ENCODE measurements around the gene TRAPPC12.

Gene TRAPPC12

GRCh38 chr2:3408781-3409180 lies 29.3 kb downstream of the TRAPPC12 start:
- DNase-seq (ENCODE audit: low read depth) = no peak

DNA sequence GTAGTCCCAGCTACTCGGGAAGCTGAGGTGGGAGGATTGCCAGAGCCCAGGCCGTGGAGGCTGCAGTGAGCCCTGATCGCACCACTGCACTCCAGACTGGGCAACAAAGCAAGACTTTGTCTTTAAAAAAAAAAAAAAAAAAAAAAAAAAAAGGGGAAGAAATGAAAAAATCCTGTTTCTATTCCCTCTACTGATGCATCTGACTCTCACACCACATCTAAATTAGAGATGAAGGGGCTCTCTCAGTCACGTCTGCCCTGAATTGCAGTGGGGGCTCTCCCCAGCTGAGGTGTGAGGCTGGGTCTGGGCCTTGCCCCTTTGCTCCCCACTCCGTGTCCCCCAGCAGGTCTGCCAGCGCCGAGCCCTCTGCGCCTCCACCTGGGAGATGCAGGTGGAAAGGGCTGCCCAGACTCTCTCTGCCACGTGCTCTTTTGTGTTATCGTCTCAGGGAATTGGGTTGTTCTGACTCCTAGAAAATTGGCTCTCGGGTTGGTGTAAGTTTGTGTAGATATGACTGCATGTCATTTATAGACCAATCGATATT lies 30.2 kb downstream of the TRAPPC12 start:
- DNase-seq (ENCODE audit: low read depth) = no peak

GRCh38 chr2:3411103-3411502 lies 31.6 kb downstream of the TRAPPC12 start:
- no peak for DNase-seq (ENCODE audit: low read depth)

DNA sequence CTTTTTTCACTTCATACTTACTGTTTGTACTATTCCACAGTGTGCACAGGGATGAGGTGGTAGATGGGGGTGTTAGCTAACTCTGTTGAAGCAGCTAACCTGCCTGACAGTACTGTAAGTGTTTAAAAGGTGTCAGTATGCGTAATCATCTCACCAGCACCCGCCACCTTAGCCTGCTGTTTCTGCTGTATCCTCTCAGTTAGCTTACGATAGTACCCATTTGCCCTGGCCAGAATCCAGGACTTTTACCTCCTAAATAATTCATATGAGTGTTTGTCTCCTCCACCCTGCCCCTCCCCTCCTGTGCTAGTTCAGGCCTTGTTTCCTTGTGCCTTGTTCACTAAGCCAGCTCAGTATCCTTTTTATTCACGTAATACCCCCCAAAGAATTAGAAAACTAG lies 34.2 kb downstream of the TRAPPC12 start:
- no peak for DNase-seq (ENCODE audit: low read depth)

GRCh38 chr2:3414133-3414860 lies 34.8 kb downstream of the TRAPPC12 start:
- DNase-seq (ENCODE audit: low read depth) = no peak

DNA sequence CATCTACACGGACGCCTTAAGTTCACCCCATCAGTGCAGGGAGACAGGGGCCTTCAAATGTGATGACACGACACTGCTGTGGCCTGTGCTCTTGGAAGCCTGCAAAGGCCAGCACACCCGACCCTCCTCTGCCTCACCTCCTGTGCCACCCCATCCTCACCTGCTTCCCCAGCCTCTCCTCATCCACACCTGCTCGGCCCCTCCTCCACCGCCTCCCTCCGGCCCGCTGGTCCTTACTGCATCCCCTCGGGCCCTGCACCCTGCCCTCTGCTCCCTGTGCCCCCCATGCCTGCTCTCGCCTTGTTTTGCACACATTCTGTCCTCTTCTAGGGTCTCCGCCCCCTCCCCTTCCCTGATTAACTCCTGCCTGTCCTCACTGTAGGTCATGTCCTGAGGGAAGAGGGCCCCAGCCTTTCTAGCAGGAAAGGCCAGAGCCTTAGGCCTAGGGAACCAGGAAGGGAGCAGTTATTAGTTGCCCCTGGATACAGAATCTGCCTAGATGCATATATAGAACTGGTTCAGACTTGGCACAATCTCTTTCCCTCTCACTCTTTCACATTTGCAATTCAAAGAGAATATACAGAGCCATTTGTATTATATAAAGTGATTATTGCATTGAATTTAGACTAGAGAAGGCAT lies 39.4 kb downstream of the TRAPPC12 start:
- DNase-seq (ENCODE audit: low read depth) = no peak

DNA sequence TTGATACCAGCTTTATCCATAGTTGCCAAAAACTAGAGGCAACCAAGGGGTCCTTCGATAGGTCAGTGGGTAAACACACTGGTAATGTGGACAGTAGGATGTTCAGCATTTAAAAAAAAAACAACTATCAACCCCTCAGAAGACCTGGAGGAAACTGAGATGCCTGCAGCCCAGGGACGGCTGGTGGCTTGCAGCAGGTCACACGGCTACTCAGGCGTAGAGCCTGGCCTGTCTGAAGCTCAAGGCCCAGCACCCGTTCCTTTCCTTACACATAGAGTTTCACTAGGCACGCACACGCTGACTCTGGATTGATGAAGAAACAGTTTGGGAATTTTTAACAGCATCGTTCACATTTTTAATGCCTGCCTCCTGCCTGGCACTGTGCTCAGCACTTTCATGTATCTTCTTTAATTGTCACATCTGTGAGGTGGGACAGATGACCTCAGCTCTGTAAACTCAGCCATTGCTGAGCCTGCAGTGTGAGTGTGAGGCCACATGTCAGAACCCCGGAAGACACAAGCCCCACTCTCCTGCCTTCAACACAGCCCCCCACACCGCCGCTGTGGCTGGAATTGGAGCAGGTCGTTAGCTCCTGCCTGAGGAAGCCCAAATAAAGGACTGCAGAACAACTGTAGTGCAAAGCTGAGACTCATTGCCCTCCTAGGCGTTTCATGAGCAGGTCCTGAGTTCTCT lies 40.7 kb downstream of the TRAPPC12 start:
- no peak for DNase-seq (ENCODE audit: low read depth)

DNA sequence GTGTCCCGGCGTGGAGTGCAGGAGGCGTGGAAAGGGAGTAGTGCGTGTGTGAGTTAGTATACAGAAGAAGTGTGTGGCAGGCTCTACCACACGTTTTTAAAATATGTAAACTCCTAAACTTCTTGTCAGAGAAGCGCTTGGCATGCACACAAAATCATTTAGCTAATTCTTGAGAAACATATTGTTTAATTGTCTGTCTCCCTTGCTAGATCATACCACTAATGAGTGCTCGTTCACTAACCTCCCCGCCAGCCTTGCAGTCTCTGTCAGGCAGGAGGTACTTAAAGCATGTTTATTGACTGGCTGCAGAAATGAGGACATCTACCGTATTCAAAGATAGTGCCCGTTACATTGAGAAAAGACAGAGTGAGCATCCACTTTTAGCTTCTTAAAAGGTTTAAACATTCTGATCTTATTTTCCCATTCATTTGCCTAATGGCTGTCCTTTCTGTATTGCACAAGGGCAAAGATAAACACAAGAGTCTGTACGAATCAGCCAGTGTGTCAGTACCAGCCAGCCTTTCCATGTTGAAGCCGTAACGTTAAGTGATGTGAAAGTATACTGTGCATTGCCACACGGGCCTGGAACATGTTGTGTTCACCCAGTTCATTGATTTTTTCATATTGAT lies 41.4 kb downstream of the TRAPPC12 start:
- no peak for DNase-seq (ENCODE audit: low read depth)

GRCh38 chr2:3421580-3421979 lies 42.1 kb downstream of the TRAPPC12 start:
- no peak for DNase-seq (ENCODE audit: low read depth)

DNA sequence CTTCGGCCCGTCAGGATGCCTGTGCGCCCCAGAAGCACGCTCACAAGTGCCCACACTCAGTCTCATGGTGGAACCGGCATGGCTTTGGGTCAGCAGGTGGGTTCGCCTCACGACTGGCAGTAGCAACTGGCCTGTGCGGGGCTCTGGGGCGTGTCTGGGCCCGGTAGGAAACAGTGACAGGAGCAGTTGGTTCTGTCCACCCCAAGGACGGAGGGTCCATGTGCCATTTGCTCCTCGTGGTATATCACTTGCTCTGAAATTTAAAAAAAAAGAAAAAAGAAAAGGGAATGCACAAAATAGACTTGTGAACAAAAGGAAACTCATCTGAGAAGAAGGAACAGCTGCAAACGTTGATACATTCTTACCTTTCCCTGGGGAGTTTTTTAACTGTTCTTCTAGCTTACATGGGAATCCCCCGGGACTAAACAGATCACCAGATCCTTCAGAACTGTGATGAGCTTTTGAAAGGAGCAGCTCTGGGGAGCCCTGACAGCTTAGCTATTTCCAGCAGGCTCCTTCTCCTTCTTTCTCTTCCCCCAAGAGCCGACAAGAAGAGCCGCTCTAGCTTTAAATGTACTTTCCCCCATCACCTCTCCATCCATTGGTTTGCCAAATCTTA lies 42.8 kb downstream of the TRAPPC12 start:
- DNase-seq (ENCODE audit: low read depth) = no peak

- DNase-seq (ENCODE audit: low read depth) = peak; percentile 55
These were observed 44.1 kb downstream of the TRAPPC12 start for GRCh38 chr2:3423492-3424170.

GRCh38 chr2:3424171-3424795 lies 44.8 kb downstream of the TRAPPC12 start:
- no peak for DNase-seq (ENCODE audit: low read depth)

- no peak for DNase-seq (ENCODE audit: low read depth)
These were observed 47.1 kb downstream of the TRAPPC12 start for GRCh38 chr2:3426615-3427014.

GRCh38 chr2:3427272-3427671 lies 47.8 kb downstream of the TRAPPC12 start:
- no peak for DNase-seq (ENCODE audit: low read depth)

GRCh38 chr2:3428577-3428976 lies 49.1 kb downstream of the TRAPPC12 start:
- no peak for DNase-seq (ENCODE audit: low read depth)

- DNase-seq (ENCODE audit: low read depth) = no peak
These were observed 49.6 kb downstream of the TRAPPC12 start for GRCh38 chr2:3429066-3429610.

- no peak for DNase-seq (ENCODE audit: low read depth)
These were observed 50.7 kb downstream of the TRAPPC12 start for GRCh38 chr2:3430172-3430571.

DNA sequence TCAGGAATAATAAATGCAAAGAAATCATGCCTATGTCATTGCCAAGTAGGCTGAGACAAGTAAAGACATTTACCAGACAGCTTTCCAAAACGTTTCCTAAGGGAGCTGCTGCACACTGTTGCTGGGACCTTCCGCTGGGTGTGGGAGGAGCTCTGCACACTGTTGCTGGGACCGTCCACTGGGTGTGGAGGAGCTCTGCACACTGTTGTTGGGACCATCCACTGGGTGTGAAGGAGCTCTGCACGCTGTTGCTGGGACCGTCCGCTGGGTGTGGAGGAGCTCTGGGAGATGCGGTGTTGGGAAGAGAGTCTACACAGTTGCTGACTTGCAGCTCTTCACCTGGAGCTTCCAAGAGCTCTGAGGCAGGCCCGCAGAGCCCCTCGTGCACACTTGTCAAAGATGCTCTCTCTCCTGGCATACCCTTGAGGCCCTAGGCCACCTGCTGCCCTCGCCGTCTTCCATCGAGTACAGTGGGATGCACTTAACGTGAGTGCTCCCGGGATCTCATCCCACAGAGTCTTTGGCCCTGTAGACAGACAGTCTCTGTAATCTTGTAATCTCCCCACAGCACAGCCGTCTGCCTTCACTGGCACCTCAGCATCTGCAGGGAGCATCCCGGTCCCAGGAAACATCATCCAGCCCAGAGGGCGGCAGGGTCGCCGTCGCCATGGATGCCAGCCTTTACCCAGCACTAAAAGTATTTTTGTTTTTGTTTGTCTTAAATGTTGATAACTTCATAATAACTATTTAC lies 51.4 kb downstream of the TRAPPC12 start:
- DNase-seq (ENCODE audit: low read depth) = no peak

GRCh38 chr2:3432067-3432466 lies 52.6 kb downstream of the TRAPPC12 start:
- no peak for DNase-seq (ENCODE audit: low read depth)
